C4-2B (cell line): ENCODE data around the gene NCKIPSD.

Experiments
- H3K27ac ChIP-seq: fragments of 450-650 bp; 2 replicates; pipeline ENCODE4 v1.5.1; 2017
- ZFX ChIP-seq: fragments of 450-650 bp; IDR thresholded peaks from 2 replicates; pipeline ENCODE4 v1.6.1; 2017
- TF ChIP-seq, protein P1 (sequence below): fragments of 450-650 bp; conservative IDR thresholded peaks from 2 replicates; pipeline ENCODE4 v1.5.1; 2017; ENCODE audit warnings: mild to moderate bottlenecking

The NCKIPSD gene

DNA sequence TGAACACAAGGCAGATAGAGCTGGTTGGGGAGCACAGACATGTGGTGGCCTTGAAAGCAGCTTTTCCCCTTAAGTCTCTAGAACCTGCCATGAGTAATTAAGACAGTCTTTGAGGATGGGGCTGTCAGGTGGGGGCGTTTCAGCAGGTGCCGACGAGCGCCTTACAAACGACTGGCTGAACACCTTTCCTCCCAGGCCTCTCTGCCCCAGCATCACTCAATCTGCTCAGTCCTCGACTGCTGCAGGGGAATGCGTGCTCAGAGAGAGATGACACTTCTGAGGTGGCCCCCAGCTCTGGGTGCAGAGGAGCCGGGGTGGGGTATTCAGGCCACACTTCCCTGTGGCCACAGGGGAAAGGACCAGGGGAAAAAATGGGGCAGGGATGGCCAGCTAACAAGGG is 8.1 kb upstream of the NCKIPSD start:
- H3K27ac ChIP-seq: no peak overlapping the region
- TF ChIP-seq, protein P1, sequence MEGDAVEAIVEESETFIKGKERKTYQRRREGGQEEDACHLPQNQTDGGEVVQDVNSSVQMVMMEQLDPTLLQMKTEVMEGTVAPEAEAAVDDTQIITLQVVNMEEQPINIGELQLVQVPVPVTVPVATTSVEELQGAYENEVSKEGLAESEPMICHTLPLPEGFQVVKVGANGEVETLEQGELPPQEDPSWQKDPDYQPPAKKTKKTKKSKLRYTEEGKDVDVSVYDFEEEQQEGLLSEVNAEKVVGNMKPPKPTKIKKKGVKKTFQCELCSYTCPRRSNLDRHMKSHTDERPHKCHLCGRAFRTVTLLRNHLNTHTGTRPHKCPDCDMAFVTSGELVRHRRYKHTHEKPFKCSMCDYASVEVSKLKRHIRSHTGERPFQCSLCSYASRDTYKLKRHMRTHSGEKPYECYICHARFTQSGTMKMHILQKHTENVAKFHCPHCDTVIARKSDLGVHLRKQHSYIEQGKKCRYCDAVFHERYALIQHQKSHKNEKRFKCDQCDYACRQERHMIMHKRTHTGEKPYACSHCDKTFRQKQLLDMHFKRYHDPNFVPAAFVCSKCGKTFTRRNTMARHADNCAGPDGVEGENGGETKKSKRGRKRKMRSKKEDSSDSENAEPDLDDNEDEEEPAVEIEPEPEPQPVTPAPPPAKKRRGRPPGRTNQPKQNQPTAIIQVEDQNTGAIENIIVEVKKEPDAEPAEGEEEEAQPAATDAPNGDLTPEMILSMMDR: no peak
- TF ChIP-seq ZFX: no peak

DNA sequence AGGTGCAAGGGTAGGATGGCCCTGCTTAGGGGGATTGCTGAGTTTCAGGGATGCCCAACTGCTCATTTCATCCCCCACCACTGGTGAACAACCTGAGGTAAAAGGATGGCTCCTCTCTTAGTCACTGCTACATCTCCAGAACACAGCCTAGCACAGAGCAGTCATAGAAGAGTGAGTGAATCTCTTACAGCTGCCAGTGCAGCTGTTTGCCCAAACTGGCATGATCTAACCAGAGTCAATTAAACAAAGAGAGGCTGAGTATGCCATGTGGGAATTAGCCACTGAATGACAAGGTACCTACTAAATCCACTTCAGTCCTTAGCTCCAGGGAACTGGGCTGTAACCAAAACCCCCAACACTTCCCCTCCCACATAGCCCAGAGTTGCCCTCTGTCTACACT is 6.8 kb upstream of the NCKIPSD start:
- TF ChIP-seq, protein P1: no peak
- TF ChIP-seq ZFX: no peak
- H3K27ac ChIP-seq: no peak overlapping the region

DNA sequence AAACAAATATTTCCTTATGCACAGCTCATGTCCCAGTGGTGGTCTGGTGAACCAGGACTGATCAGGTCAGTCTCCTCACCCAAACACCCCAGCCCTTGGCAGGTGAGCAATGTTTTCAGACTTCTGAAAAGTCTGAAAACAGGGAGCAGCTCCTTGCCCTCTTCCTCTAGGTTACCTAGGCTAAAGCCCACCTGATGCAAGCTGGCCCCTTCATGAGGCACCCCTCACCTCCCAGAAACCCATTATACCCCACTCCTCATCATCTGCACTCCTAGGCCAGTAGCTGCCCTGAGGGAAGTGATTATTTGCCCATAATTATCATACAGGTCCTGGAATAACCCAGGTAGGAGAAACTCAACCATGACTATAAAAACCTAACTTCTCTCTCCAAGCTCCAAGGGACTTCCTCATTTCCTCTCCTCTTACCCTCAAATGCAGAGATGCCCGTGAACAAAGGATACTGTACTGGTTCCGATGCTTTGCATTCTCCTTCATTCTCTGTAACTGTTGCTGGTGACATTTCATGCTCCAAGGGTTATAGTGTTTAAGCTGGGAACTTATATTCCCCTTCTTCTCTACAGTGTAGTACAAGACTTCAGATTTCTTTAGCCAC is 5.2 kb upstream of the NCKIPSD start:
- TF ChIP-seq, protein P1: no peak
- no peak for TF ChIP-seq ZFX
- no peak overlapping the region for H3K27ac ChIP-seq

DNA sequence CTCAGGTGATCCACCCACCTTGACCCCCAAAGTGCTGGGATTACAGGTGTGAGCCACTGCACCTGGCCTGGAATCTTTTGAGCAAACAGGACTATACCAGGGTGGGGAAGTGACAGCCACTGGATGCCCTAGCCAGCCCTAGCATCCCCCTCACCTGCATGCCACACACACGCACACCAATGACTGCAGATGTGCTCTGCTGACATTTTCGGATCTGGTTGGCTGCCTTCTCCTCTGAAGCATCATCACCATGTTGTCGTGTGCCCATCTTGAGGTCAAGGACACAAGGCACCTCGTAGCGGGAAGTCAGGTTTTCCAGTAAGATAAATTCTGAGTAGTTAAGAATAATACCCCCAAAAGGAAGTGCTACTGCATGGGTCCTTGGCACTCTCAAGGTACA is 3.7 kb upstream of the NCKIPSD start:
- no peak overlapping the region for H3K27ac ChIP-seq
- TF ChIP-seq, protein P1: no peak
- TF ChIP-seq ZFX: no peak

DNA sequence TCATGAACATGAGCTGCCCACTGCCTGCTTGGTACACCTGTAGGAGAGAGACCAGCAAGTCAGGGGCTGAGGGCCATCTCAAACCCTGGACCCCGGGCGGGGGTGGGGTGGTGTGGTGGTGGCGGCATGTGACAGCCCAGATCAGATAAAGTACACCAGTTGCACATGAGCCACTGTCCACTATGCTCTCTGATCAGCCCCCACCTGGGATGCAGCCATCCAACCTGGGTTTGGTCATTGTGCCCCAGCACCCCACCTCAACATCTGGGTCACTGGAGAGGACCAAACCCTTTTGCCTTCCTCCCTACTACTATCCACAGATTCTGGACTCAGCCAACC is 3.0 kb upstream of the NCKIPSD start:
- H3K27ac ChIP-seq: no peak overlapping the region
- TF ChIP-seq ZFX: no peak

DNA sequence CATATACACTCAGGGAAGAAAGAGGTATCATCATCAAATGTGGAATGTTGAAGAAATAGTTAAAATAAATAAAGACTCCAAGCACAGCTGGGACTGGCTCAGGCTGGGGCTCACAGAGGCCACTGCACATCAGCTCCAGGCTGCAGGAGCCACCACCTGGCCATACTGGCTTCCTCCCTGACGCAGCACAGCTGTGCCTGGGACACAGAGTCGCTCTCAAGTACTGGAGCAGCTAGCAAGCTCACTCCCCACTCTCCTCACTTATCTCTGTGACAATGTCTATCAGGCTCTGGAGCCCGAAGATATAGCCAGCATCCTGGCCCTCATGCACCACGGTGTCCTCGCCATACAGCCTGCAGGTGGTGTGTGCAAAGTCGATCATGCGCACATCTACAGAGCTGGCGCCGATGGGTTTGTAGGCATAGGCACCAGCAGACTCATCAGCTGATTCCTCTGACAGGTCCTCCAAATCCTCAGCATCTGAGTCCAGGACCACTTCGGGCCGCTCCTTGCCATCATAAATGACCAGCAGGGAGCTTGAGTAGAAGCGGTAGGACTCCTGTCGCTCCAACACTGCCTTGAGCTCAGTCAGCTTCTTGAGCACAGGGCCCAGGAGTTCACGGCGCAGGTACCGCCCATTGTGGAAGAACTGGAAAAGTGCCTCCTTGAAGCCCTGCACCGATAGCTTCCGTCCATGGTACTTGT is 2.5 kb upstream of the NCKIPSD start:
- no peak for TF ChIP-seq ZFX
- TF ChIP-seq, protein P1: no peak
- H3K27ac ChIP-seq: no peak overlapping the region

DNA sequence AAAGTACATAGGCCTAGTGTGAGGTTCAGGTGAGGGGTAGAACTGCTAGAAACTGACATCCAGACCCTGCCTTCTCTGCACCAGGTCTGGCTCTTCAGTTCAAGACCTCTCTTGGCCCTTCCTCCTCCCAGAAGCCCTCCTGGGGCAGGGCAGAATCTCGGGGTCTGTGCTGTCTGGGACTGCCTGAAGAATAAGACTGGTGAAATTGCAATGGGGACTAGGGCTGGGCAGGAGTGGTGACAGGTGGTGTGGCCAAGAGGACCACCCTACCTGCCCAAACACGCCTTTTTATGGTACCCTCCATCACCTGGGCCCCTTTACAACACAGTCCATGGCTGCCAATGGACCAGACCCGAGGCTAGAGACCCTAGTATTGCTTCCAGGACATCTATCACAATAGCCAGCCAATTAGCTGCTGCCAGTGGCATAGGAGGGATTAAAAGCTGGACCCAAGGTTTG is 1.5 kb upstream of the NCKIPSD start:
- H3K27ac ChIP-seq: no peak overlapping the region
- no peak for TF ChIP-seq ZFX
- TF ChIP-seq, protein P1: no peak
